ENCODE measurements around the gene FBL. TPM values are rescaled to one million over a fixed set of nuclear protein-coding genes. Genes with fewer than 3 reads are reported as not detected.

The FBL gene
- total RNA-seq, 1 donor from 2014 or later: 386 TPM

DNA sequence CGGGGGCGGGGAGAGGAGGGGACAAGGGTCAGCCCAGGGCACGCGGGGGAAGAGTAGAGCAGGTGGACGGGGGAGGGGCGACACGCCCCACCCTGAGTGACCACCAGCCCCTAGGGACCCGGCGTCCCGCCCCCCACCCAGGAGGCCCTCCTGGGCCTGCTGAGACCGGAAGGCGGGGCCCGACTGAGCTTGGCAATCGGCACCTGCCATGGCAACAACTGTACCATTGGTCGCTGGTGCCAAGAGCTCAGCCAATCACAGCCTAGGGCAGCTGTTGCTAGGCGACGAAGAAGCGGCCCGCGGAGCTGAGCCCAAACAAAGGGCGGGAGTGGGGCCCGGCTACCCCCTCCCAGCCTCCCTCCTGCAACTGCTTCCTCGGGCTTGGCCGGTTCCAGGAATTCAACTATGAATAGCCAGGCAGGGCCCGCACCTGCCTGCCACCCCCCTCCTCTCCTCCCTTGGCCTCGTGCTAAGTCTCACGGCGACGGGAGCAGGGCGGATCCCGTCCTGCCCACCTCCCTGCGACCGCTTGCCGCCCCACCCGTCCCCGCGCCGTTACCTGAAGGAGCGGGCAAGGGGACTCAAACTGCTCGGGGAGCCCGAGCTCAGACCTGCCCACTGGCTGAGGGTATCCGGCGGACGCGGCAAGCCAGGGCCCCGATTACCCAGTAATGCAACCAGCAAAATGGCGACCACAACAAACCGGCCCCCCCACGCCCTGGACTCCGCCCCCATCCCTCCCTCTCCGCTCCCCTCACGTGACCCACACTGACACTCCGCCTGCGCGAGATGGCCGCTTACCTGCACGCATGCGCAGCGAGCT is 12.5 kb downstream of the FBL start, which contains the start of gene DYRK1B:
TSS of gene DYRK1B (minus strand) at position 699 of the 823 bp plus-strand sequence. CDS start 2,295 bp downstream, outside the sequence.
- Histone ChIP-seq H3K36me3 (ENCODE audit: control insufficient read depth in 3 of 3, insufficient read depth in 3 of 3, low read length in 3 of 3) (peaks cover 58 to 66% (median 59%) of the 10 kb centered on the region in 3 donors), H3K27me3 (ENCODE audit: control insufficient read depth in 3 of 3, insufficient read depth in 3 of 3, low read length in 3 of 3) (no peaks in the 10 kb centered on the region), H3K9ac (ENCODE audit: low read depth in 1 of 3, low read length in 3 of 3) (peak within 1 kb of the TSS; percentile 88 to 94 (median 92)), H3K4me3 (ENCODE audit: low read length in 3 of 3) (peak within 1 kb of the TSS; percentile 83 to 91 (median 84)), H3K9me3 (ENCODE audit: control insufficient read depth in 3 of 3, low read length in 3 of 3) (no peaks in the 10 kb centered on the region), H3K4me1 (ENCODE audit: control insufficient read depth in 3 of 3, insufficient read depth in 3 of 3, low read length in 3 of 3) (peaks cover 40 to 49% (median 45%) of the 10 kb centered on the region in 3 donors), H3K27ac (ENCODE audit: low read depth, low read length) (peak within 1 kb of the TSS; percentile 96)

DNA sequence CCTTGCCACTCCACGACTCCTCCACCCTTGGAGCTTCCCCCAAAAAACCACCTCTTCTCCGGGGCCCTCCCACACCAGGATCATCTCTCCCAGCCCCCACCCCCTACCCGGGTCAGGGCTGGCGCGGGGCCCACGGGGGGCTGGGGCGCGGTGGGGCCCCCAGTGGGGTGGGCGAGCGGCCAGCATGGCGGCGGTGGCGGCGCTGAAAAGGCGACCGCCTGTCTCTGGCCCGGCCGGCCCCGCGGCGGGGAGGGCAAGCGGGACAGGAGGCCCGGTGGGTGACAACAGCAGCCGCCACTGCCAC is 13.1 kb downstream of the FBL start:
- H3K9me3 ChIP-seq (ENCODE audit: control insufficient read depth in 3 of 3, low read length in 3 of 3): no peaks in the 10 kb centered on the region
- peaks cover 59 to 67% (median 61%) of the 10 kb centered on the region in 3 donors for H3K36me3 ChIP-seq (ENCODE audit: control insufficient read depth in 3 of 3, insufficient read depth in 3 of 3, low read length in 3 of 3)
- H3K4me1 ChIP-seq (ENCODE audit: control insufficient read depth in 3 of 3, insufficient read depth in 3 of 3, low read length in 3 of 3): peaks cover 45 to 55% (median 51%) of the 10 kb centered on the region in 3 donors
- peak overlapping the region; percentile 96 for H3K27ac ChIP-seq (ENCODE audit: low read depth, low read length)
- no peaks in the 10 kb centered on the region for H3K27me3 ChIP-seq (ENCODE audit: control insufficient read depth in 3 of 3, insufficient read depth in 3 of 3, low read length in 3 of 3)
- peak overlapping the region; percentile 83 to 91 (median 84) for H3K4me3 ChIP-seq (ENCODE audit: low read length in 3 of 3)
- H3K9ac ChIP-seq (ENCODE audit: low read depth in 1 of 3, low read length in 3 of 3): peak overlapping the region; percentile 88 to 94 (median 92)

- Histone ChIP-seq H3K27ac (ENCODE audit: low read depth, low read length) (peak overlapping the region; percentile 96), H3K9ac (ENCODE audit: low read depth in 1 of 3, low read length in 3 of 3) (peak overlapping the region; percentile 88 to 94 (median 92))
Observed at GRCh38 chr19:39832341-39833083, 13.7 kb downstream of the FBL start.

GRCh38 chr19:39831679-39832078 is 14.5 kb downstream of the FBL start:
- Histone ChIP-seq H3K4me3 (ENCODE audit: low read length in 3 of 3) (peak overlapping the region; percentile 83 to 91 (median 84)), H3K4me1 (ENCODE audit: control insufficient read depth in 3 of 3, insufficient read depth in 3 of 3, low read length in 3 of 3) (peaks cover 56 to 66% (median 61%) of the 10 kb centered on the region in 3 donors), H3K27ac (ENCODE audit: low read depth, low read length) (peak overlapping the region; percentile 96), H3K9ac (ENCODE audit: low read depth in 1 of 3, low read length in 3 of 3) (peak overlapping the region; percentile 88 to 94 (median 92)), H3K27me3 (ENCODE audit: control insufficient read depth in 3 of 3, insufficient read depth in 3 of 3, low read length in 3 of 3) (no peaks in the 10 kb centered on the region), H3K9me3 (ENCODE audit: control insufficient read depth in 3 of 3, low read length in 3 of 3) (no peaks in the 10 kb centered on the region), H3K36me3 (ENCODE audit: control insufficient read depth in 3 of 3, insufficient read depth in 3 of 3, low read length in 3 of 3) (peaks cover 58 to 66% (median 59%) of the 10 kb centered on the region in 3 donors)

More at GRCh38 chr19:39832341-39833083, 13.7 kb downstream of the FBL start:
- Histone ChIP-seq H3K9me3 (ENCODE audit: control insufficient read depth in 3 of 3, low read length in 3 of 3) (no peaks in the 10 kb centered on the region), H3K4me1 (ENCODE audit: control insufficient read depth in 3 of 3, insufficient read depth in 3 of 3, low read length in 3 of 3) (peaks cover 51 to 61% (median 56%) of the 10 kb centered on the region in 3 donors), H3K27me3 (ENCODE audit: control insufficient read depth in 3 of 3, insufficient read depth in 3 of 3, low read length in 3 of 3) (no peaks in the 10 kb centered on the region), H3K4me3 (ENCODE audit: low read length in 3 of 3) (peak overlapping the region; percentile 83 to 91 (median 84)), H3K36me3 (ENCODE audit: control insufficient read depth in 3 of 3, insufficient read depth in 3 of 3, low read length in 3 of 3) (peaks cover 62 to 67% (median 62%) of the 10 kb centered on the region in 3 donors)

DNA sequence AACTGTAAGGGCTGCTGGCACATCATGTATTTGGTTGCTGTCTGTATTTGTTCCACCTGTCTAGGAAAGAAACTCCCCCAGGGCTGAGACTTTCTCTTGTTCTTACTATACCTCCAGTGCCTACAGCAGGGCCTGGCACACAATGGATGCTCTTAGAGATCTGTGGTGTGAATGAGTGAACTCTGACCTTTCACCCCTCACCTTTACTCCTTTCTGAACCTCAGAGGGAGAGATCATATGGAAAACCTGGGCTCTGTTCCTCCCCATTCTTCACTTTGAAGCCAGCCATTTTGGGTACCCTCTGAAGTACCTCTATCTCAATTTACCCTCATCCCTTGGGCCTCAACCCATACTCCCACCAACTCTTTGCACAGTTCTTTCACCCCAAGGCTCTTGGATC is 15.3 kb downstream of the FBL start:
- Histone ChIP-seq H3K4me1 (ENCODE audit: control insufficient read depth in 3 of 3, insufficient read depth in 3 of 3, low read length in 3 of 3) (peaks cover 63 to 74% (median 67%) of the 10 kb centered on the region in 3 donors), H3K9ac (ENCODE audit: low read depth in 1 of 3, low read length in 3 of 3) (peak overlapping the region in 2 of 3 donors; percentile 33 to 92), H3K27me3 (ENCODE audit: control insufficient read depth in 3 of 3, insufficient read depth in 3 of 3, low read length in 3 of 3) (no peaks in the 10 kb centered on the region), H3K4me3 (ENCODE audit: low read length in 3 of 3) (peak overlapping the region in 1 of 3 donors; percentile 38), H3K36me3 (ENCODE audit: control insufficient read depth in 3 of 3, insufficient read depth in 3 of 3, low read length in 3 of 3) (peaks cover 58 to 65% (median 59%) of the 10 kb centered on the region in 3 donors), H3K27ac (ENCODE audit: low read depth, low read length) (peak overlapping the region; percentile 96), H3K9me3 (ENCODE audit: control insufficient read depth in 3 of 3, low read length in 3 of 3) (no peaks in the 10 kb centered on the region)

DNA sequence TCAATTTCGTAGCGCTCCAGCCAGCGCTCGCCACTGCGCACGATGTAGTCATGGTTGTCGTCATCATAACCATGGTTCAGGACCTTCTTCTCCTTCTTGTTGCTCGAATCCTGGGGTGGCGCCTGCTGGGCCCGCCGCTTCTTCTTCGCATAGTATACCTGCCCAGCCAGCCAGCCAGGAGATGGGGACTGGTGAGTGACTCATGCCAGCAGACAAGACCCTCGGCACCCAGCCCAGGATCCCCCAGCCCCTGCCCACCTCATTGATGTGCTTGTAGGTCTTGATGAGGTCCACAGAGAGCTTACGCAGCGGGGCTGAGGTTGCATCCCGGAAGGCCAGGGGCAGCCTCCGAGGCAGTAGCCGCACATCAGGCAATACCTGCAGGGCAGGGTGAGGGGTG is 15.8 kb downstream of the FBL start:
- peaks cover 68 to 78% (median 71%) of the 10 kb centered on the region in 3 donors for H3K4me1 ChIP-seq (ENCODE audit: control insufficient read depth in 3 of 3, insufficient read depth in 3 of 3, low read length in 3 of 3)
- peak overlapping the region in 2 of 3 donors; percentile 33 to 40 for H3K9ac ChIP-seq (ENCODE audit: low read depth in 1 of 3, low read length in 3 of 3)
- no peak overlapping the region for H3K4me3 ChIP-seq (ENCODE audit: low read length in 3 of 3)
- peaks cover 60 to 66% (median 61%) of the 10 kb centered on the region in 3 donors for H3K36me3 ChIP-seq (ENCODE audit: control insufficient read depth in 3 of 3, insufficient read depth in 3 of 3, low read length in 3 of 3)
- no peaks in the 10 kb centered on the region for H3K27me3 ChIP-seq (ENCODE audit: control insufficient read depth in 3 of 3, insufficient read depth in 3 of 3, low read length in 3 of 3)
- H3K9me3 ChIP-seq (ENCODE audit: control insufficient read depth in 3 of 3, low read length in 3 of 3): no peaks in the 10 kb centered on the region
- H3K27ac ChIP-seq (ENCODE audit: low read depth, low read length): no peak overlapping the region

DNA sequence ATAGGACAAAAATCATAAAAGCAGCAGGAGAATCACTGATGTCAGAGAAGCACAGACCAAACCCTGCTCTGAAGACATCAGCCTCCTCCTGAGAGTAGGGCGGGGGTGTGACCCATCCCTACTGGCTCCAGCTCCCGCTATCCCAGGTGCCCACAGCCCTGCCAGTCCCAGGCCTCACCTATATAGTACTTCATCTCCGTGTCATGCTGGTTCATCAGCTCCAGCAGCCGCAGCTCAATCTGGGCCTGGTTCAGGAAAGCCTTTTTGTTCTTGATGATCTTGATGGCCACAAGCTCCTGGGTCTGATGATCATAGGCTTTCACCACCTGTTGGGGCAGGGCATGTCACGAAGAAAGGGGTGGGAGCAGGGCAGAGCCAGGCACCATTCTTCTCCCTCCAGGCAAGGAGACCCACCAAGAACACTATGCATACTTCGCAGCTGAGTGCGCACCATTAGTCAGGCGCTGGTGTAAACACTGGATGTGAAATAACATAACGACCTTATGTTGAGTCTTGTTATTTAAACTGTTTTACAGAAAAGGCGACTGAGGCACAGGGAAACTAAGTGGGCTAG is 16.4 kb downstream of the FBL start:
- Histone ChIP-seq H3K4me1 (ENCODE audit: control insufficient read depth in 3 of 3, insufficient read depth in 3 of 3, low read length in 3 of 3) (peaks cover 74 to 84% (median 75%) of the 10 kb centered on the region in 3 donors), H3K9ac (ENCODE audit: low read depth in 1 of 3, low read length in 3 of 3) (peak overlapping the region in 1 of 3 donors; percentile 33), H3K27me3 (ENCODE audit: control insufficient read depth in 3 of 3, insufficient read depth in 3 of 3, low read length in 3 of 3) (no peaks in the 10 kb centered on the region), H3K27ac (ENCODE audit: low read depth, low read length) (peak overlapping the region; percentile 25), H3K4me3 (ENCODE audit: low read length in 3 of 3) (no peak overlapping the region), H3K36me3 (ENCODE audit: control insufficient read depth in 3 of 3, insufficient read depth in 3 of 3, low read length in 3 of 3) (peaks cover 56 to 59% (median 57%) of the 10 kb centered on the region in 3 donors), H3K9me3 (ENCODE audit: control insufficient read depth in 3 of 3, low read length in 3 of 3) (no peaks in the 10 kb centered on the region)

GRCh38 chr19:39828654-39829032 is 17.5 kb downstream of the FBL start:
- H3K27ac ChIP-seq (ENCODE audit: low read depth, low read length): no peak overlapping the region
- H3K27me3 ChIP-seq (ENCODE audit: control insufficient read depth in 3 of 3, insufficient read depth in 3 of 3, low read length in 3 of 3): no peaks in the 10 kb centered on the region
- H3K9me3 ChIP-seq (ENCODE audit: control insufficient read depth in 3 of 3, low read length in 3 of 3): no peaks in the 10 kb centered on the region

GRCh38 chr19:39828015-39828653 is 18.0 kb downstream of the FBL start:
- Histone ChIP-seq H3K36me3 (ENCODE audit: control insufficient read depth in 3 of 3, insufficient read depth in 3 of 3, low read length in 3 of 3) (peaks cover 52 to 55% (median 54%) of the 10 kb centered on the region in 3 donors), H3K4me3 (ENCODE audit: low read length in 3 of 3) (peak overlapping the region in 2 of 3 donors; percentile 21 to 31), H3K9ac (ENCODE audit: low read depth in 1 of 3, low read length in 3 of 3) (peak overlapping the region in 2 of 3 donors; percentile 42 to 57), H3K4me1 (ENCODE audit: control insufficient read depth in 3 of 3, insufficient read depth in 3 of 3, low read length in 3 of 3) (peaks cover 75 to 84% (median 76%) of the 10 kb centered on the region in 3 donors), H3K27me3 (ENCODE audit: control insufficient read depth in 3 of 3, insufficient read depth in 3 of 3, low read length in 3 of 3) (no peaks in the 10 kb centered on the region), H3K9me3 (ENCODE audit: control insufficient read depth in 3 of 3, low read length in 3 of 3) (no peaks in the 10 kb centered on the region), H3K27ac (ENCODE audit: low read depth, low read length) (no peak overlapping the region)

More at GRCh38 chr19:39828654-39829032, 17.5 kb downstream of the FBL start:
- Histone ChIP-seq H3K9ac (ENCODE audit: low read depth in 1 of 3, low read length in 3 of 3) (no peak overlapping the region), H3K4me3 (ENCODE audit: low read length in 3 of 3) (no peak overlapping the region), H3K4me1 (ENCODE audit: control insufficient read depth in 3 of 3, insufficient read depth in 3 of 3, low read length in 3 of 3) (peaks cover 72 to 80% (median 74%) of the 10 kb centered on the region in 3 donors), H3K36me3 (ENCODE audit: control insufficient read depth in 3 of 3, insufficient read depth in 3 of 3, low read length in 3 of 3) (peaks cover 52 to 55% (median 54%) of the 10 kb centered on the region in 3 donors)

Data from skeletal muscle tissue (tissue), 4 donors.